Activated CD4-positive, alpha-beta T cell treated with anti-CD3 and anti-CD28 coated beads, Interleukin-2, amount 10 ng/mL, durations not matched to agents 24 days and 14 days (primary cell): ENCODE data around the gene SLC31A1. TPM values are rescaled to one million over a fixed set of nuclear protein-coding genes. Genes with fewer than 3 reads are reported as not detected.
A peak's percentile ranks its signal among the peaks of the same experiment; 100 is the strongest.

Source experiments
- DNase-seq: peaks from one replicate; pipeline ENCODE4 v3.0.0; 2022
- H3K27ac Mint-ChIP-seq: one replicate; pipeline ENCODE4 v1.8.0; 2022; ENCODE audit warnings: mild to moderate bottlenecking, mixed read lengths
- H3K27me3 Mint-ChIP-seq: one replicate; pipeline ENCODE4 v1.8.0; 2022; ENCODE audit warnings: mixed read lengths
- H3K36me3 Mint-ChIP-seq: one replicate; pipeline ENCODE4 v1.8.0; 2022; ENCODE audit warnings: low read depth, mild to moderate bottlenecking, mixed read lengths
- H3K4me1 Mint-ChIP-seq: one replicate; pipeline ENCODE4 v1.8.0; 2021; ENCODE audit warnings: mixed read lengths
- H3K4me3 Mint-ChIP-seq: one replicate; pipeline ENCODE4 v1.8.0; 2022; ENCODE audit warnings: mild to moderate bottlenecking, moderate library complexity, mixed read lengths
- H3K9me3 Mint-ChIP-seq: one replicate; pipeline ENCODE4 v1.8.0; 2021; ENCODE audit warnings: mixed read lengths
- intact Hi-C: fragments of 100-400 bp; cut with micrococcal nuclease; formaldehyde crosslinking; loops from one replicate; pipeline ENCODE4 v1.15.1; 2023
- total RNA-seq: library from RNA; stranded (reverse); gene quantifications from 2 replicates; pipeline ENCODE4 v1.2.3, GENCODE V29; 2022

SLC31A1 gene
- 18.6 and 20.0 TPM in 2 replicates for total RNA-seq

DNA sequence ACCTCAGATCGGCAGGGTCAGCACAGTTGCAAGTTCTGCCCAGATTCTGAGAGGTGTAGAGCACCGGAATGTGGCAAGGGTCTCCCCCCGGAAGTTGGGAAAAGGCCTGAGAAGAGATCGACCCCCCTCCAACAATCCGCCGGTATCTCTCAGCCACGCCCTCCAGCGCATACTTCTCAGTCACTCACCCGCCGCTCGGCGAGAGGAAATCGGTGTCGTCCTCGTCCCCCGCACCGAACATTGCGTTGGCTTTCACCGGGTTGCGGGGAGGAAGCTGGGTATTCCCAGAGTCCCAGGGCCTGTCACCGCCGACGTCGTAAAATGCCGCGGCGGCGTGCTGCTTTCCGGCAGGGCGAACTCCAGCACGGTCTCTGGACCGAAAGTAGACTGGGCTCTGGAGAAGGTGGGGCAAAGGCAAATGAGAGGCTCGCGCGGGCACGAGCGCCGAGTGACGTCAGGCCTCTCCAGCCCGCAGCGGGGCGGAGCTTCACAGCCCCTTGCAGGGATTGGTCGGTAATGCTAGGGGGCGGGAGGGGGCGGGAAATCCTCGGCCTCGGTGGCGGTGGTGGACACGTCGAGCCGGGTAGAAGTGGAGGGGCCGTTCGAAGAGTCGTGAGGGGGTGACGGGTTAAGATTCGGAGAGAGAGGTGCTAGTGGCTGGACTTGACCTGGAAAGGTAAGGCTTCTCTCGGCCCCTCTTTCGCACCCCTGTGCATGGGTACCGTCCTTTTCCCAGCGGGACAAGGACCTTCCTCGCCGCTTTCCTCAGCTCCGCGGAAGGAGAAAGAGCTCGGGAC is at the start of gene SLC31A1, which contains the start of gene FKBP15:
Gene SLC31A1, plus strand, starts transcription at position 542 of the 797 bp plus-strand sequence. CDS start 34,605 bp downstream, outside the sequence.
Gene FKBP15, minus strand, starts transcription at position 275 of the 797 bp plus-strand sequence. Its CDS starts 34 bp downstream, at position 241.
- peaks cover 53% of the 10 kb centered on the region for H3K4me1 Mint-ChIP-seq
- no peaks in the 10 kb centered on the region for H3K9me3 Mint-ChIP-seq
- peak; percentile 99 for DNase-seq
- H3K27me3 Mint-ChIP-seq, result no peaks in the 10 kb centered on the region
- peak within 1 kb of the TSS; percentile 94 for H3K4me3 Mint-ChIP-seq
- H3K27ac Mint-ChIP-seq, result peak within 1 kb of the TSS; percentile 94
- peaks cover 17% of the 10 kb centered on the region for H3K36me3 Mint-ChIP-seq
- intact Hi-C loops, result loop anchor here (1.0 to 10.0 kb wide), 10 partner anchors 53 to 889 kb away; partner anchors contain the start of genes ALAD, C9orf43, KIAA1958 and POLE3

DNA sequence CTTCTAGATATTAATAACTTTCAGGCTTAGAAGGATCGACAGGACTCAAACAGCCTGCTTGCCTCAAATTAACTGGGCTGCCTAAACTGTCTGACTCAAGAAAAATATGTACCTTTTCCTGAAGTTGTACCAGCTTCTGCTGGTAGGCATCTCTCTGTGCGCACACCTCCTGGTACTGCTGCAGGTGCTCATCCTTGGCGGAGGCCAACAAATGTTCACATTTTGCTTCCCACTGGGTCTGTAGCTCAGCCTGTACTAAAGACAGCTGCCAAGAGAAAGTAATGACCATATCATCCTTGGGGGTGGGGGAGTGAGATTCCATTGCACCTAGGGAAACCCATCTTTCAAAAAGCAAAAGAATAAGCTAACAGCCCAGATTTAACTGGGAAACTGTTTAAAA is 48.0 kb upstream of the SLC31A1 start:
- Mint-ChIP-seq H3K36me3 (peaks cover 70% of the 10 kb centered on the region), H3K27me3 (no peaks in the 10 kb centered on the region), H3K27ac (no peak overlapping the region), H3K9me3 (no peaks in the 10 kb centered on the region), H3K4me3 (no peak overlapping the region), H3K4me1 (no peaks in the 10 kb centered on the region)
- intact Hi-C loops, result no loop called here
- DNase-seq, result no peak

DNA sequence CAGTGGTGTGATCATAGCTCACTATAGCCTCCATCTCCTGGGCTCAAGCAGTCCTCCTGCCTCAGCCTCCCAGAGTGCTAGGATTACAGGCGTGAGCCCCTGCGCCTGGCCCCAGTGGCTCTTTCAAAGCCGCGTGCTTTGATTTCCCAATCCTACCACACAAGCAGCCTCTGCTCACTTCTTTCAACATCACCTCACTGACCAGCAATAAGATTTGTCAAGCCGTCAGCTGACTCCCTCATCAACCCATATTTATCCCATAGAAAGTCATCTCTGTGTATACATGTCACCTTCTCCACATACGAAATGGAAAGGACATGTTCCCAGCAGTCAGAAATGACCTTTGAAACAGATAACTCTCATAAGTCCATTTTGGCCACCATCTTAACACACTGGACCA is 44.5 kb upstream of the SLC31A1 start:
- Mint-ChIP-seq H3K27me3 (no peaks in the 10 kb centered on the region), H3K27ac (no peak overlapping the region), H3K4me3 (no peak overlapping the region), H3K36me3 (peaks cover 73% of the 10 kb centered on the region), H3K9me3 (no peaks in the 10 kb centered on the region), H3K4me1 (no peaks in the 10 kb centered on the region)
- intact Hi-C loops, result no loop called here
- no peak for DNase-seq

DNA sequence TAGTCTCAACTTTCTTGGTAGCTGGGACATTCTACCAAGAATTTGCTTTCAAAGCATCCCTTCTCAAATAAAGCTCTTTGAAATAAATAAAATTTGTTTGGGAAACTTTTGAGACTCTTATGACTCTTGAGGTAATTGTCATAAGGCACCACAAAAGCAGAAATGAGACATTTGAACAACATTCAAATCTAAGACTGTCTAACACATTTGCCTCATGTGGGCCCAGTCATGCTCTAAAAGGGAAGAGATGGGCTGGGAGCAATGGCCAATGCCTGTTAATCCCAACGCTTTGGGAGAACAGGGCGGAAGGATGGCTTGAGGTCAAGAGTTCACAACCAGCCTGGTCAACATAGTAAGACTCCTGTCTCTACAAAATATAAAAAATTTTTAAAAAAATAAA is 44.1 kb upstream of the SLC31A1 start:
- Mint-ChIP-seq H3K9me3 (no peaks in the 10 kb centered on the region), H3K27me3 (no peaks in the 10 kb centered on the region), H3K36me3 (peaks cover 73% of the 10 kb centered on the region), H3K4me3 (no peak overlapping the region), H3K4me1 (no peaks in the 10 kb centered on the region), H3K27ac (no peak overlapping the region)
- no peak for DNase-seq
- intact Hi-C loops, result no loop called here

DNA sequence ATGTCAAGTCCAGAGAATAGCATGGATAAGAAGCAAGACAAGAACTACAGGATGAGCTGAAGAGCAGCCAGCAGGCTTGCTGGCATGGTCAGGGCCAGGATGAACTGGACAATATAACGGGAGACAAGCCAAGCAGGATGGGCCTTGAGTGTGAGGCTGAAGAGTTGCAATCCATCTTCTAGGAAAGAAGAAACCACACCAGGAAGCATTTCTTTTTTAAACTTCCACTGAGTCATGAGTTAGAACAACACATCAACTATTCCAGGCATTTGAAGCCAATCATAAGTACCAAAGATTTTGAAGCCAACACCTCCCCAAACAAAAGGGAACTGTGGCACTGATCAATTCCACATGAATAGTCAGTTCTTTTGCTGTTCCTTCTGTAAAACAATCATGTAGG is 43.3 kb upstream of the SLC31A1 start:
- Mint-ChIP-seq H3K9me3 (no peaks in the 10 kb centered on the region), H3K27ac (no peak overlapping the region), H3K4me1 (no peaks in the 10 kb centered on the region), H3K36me3 (peaks cover 72% of the 10 kb centered on the region), H3K4me3 (no peak overlapping the region), H3K27me3 (no peaks in the 10 kb centered on the region)
- intact Hi-C loops, result no loop called here
- no peak for DNase-seq

DNA sequence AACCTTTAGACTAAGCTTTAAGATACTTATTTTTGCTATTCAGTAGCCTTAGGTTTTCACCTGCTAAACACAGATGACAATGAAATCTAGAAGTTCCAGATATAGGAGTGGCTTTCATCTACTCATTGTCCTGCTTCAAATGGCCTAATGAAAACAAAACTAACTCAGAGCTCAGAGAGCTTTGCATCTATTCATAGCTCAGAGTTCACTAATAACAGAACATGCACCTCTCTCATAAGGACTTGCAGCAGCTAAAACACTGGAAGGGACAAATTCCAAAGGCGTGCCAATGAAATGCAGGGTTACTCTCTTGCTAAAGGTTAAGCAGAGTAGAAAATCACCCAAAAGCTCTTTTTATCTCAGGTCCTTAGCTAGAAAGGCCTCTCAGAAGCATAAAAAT is 41.5 kb upstream of the SLC31A1 start:
- H3K27me3 Mint-ChIP-seq, result no peaks in the 10 kb centered on the region
- no peak overlapping the region for H3K4me3 Mint-ChIP-seq
- H3K36me3 Mint-ChIP-seq, result peaks cover 77% of the 10 kb centered on the region
- no peaks in the 10 kb centered on the region for H3K4me1 Mint-ChIP-seq
- H3K9me3 Mint-ChIP-seq, result no peaks in the 10 kb centered on the region
- H3K27ac Mint-ChIP-seq, result no peak overlapping the region
- intact Hi-C loops, result no loop called here
- no peak for DNase-seq

DNA sequence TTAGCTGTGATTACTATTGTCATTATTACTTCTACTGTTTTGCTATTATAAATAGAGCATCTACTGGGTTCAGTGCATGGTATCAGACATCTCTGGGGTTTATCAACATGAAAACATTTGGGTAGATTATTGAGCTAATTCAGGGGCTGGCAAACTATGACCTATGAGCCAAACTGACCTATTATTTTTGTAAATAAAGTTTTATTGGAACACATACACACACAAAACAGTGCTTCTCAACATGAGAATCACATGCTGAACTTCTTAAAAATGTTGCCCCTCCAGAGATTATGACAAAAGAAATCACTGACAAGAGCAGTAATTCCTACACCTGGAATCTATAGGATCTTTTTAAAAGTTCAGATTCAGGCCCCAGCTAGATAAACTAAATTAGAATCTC is 40.2 kb upstream of the SLC31A1 start:
- no peak overlapping the region for H3K27ac Mint-ChIP-seq
- no peaks in the 10 kb centered on the region for H3K4me1 Mint-ChIP-seq
- no peaks in the 10 kb centered on the region for H3K9me3 Mint-ChIP-seq
- H3K36me3 Mint-ChIP-seq, result peaks cover 78% of the 10 kb centered on the region
- intact Hi-C loops, result no loop called here
- DNase-seq, result no peak
- H3K27me3 Mint-ChIP-seq, result no peaks in the 10 kb centered on the region
- no peak overlapping the region for H3K4me3 Mint-ChIP-seq

DNA sequence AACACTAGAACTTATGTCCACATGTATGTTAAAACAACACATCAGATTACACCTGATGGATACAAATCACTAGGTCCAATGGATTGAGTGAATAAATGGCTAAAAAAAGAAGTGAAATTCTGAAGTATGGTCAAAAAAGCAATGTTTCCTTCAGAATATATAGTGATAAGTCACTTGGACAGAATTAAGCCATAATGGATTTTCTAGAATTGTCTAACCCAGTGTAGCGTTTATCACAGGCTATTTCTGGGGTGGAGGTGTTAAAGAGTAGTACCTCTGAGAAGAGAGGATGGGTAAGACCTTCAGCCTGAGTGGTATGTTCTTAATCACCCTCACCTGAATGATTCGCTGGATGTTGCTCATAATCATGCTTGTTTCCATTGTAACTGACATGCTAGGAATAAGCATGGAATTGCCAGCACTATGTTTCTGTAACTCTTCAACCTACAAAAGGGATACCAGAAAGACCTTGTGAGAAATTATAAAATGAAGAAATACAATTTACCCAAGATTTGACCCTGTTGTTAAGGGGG is 37.3 kb upstream of the SLC31A1 start:
- Mint-ChIP-seq H3K27me3 (no peaks in the 10 kb centered on the region), H3K27ac (no peak overlapping the region)

DNA sequence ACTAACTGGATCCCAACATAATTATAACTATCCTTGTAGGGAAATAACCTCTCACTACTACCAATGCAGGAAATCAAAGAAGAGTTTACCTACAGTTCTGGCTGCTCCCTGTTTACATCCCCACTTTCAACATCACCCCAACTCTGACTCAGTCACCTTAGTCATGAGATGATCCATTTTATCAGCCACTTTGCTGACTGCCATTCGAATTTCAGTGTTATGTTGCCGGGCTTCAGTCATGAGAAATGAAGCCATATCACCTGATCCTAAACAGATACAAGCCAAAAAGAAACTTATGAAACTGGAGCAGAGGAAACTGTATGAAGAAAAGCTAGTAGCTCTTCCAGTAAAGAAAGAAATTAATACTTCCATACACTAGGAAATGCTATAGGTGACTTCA is 36.8 kb upstream of the SLC31A1 start:
- intact Hi-C loops, result no loop called here
- Mint-ChIP-seq H3K27me3 (no peaks in the 10 kb centered on the region), H3K36me3 (peaks cover 71% of the 10 kb centered on the region), H3K27ac (no peak overlapping the region), H3K4me1 (peaks cover 9% of the 10 kb centered on the region), H3K9me3 (no peaks in the 10 kb centered on the region), H3K4me3 (no peak overlapping the region)
- DNase-seq, result no peak

More for the DNA sequence above, 37.3 kb upstream of the SLC31A1 start:
- intact Hi-C loops, result no loop called here
- H3K9me3 Mint-ChIP-seq, result no peaks in the 10 kb centered on the region
- peaks cover 9% of the 10 kb centered on the region for H3K4me1 Mint-ChIP-seq
- no peak for DNase-seq
- no peak overlapping the region for H3K4me3 Mint-ChIP-seq
- peaks cover 73% of the 10 kb centered on the region for H3K36me3 Mint-ChIP-seq

DNA sequence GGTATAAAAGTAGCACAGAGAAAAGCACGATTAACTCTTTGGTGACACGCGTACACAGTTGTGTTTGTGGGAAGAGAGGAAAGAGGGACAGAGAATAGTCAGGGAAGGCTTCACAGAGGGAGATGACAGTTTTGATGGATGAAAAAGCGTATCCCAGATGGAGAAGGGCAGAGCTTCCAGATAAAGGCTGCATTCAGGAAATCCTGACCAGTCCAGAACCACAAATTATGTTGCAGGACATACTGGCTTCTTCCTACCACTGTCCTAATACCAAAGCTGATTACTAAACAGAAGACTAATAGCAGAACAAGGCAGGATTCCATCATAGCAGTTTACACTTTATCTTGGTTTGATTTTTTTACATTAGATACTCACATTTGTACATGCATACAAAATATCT is 36.1 kb upstream of the SLC31A1 start:
- DNase-seq, result no peak
- no peak overlapping the region for H3K27ac Mint-ChIP-seq
- H3K27me3 Mint-ChIP-seq, result no peaks in the 10 kb centered on the region
- H3K9me3 Mint-ChIP-seq, result no peaks in the 10 kb centered on the region
- intact Hi-C loops, result no loop called here
- no peak overlapping the region for H3K4me3 Mint-ChIP-seq
- peaks cover 9% of the 10 kb centered on the region for H3K4me1 Mint-ChIP-seq
- peaks cover 73% of the 10 kb centered on the region for H3K36me3 Mint-ChIP-seq

DNA sequence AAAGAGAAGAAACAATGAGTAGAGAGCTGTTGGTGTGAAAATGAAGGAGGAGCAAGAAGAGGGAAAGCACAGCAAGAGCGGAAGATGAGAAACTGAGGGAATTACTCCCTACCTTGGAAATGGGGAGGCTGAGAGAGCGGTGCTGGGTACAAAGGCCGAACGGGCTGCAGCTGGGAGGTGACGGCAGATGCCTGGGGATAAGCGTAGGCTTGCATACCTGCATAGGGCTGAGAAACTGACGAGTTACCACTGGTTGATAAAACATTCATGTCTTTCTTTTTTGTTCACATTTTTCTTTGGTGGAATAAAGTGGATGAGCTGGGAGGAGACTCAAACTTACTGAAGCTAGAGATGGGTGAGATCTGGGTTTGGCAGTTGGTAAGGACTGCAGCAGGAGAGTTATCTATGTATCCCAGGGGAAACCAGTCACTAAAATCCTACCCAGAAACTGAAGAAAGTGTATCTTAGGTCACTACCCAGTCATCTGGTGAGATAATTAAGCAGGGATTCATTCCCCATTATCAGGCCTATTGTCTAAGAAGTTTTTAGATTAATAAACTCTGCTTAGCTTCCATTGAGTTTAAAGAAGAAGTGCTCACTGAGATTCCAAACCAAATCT is 35.1 kb upstream of the SLC31A1 start:
- no peaks in the 10 kb centered on the region for H3K9me3 Mint-ChIP-seq
- peaks cover 9% of the 10 kb centered on the region for H3K4me1 Mint-ChIP-seq
- H3K4me3 Mint-ChIP-seq, result no peak overlapping the region
- H3K27me3 Mint-ChIP-seq, result no peaks in the 10 kb centered on the region
- H3K27ac Mint-ChIP-seq, result no peak overlapping the region
- H3K36me3 Mint-ChIP-seq, result peaks cover 69% of the 10 kb centered on the region
- DNase-seq, result no peak
- intact Hi-C loops, result no loop called here

DNA sequence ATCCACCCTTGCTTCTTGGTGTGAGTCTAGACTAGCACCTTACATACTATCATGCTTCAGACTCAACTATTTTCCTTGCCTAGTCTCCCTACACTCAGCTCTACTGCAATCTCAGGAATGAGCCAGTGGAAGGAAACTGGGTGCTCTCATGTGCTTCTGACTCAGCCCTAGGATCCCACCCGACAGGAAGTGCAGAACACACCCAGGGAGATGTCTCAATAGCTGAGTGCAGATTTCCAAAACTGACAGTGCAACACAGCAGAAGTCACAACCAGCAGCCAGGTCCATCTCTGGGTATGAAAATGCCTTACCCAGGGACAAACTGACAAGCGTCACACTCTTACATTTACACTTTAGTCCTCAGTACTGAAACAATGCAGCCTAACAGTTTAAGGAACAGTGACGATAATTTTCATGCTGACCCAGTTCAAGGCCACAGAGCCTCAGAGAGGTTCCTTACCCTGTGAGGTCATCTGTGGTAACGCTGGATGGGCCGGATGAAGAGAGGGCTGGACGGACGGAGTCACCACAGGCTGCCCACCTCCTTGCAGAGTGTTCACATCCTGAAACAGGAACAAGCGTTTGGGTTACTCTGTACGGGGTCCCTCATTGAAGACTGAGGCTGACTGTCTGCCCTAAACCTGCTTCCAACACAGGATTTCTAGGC is 33.3 kb upstream of the SLC31A1 start:
- Mint-ChIP-seq H3K9me3 (no peaks in the 10 kb centered on the region), H3K27ac (peak overlapping the region; percentile 58), H3K4me3 (no peak overlapping the region), H3K4me1 (peaks cover 9% of the 10 kb centered on the region), H3K27me3 (no peaks in the 10 kb centered on the region), H3K36me3 (peaks cover 60% of the 10 kb centered on the region)
- intact Hi-C loops, result no loop called here
- DNase-seq, result no peak

DNA sequence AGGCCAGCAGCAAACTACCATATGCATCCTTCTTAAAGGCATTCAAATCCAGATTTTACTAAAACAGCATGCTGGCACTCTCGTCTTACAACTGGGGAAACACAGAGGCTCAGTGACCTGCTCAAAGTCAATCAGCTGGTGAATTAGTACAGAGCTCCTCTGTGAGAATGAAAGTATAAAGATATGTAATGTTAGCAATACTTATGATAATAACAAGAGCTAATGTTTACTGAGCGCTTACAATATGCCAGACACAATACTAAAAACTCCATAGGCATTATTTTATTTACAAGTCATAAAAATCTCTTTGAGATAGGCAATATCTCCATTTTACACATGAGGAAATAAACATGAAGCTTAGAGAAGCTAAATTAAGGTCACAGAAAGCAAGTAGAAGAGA is 28.9 kb upstream of the SLC31A1 start:
- Mint-ChIP-seq H3K27me3 (no peaks in the 10 kb centered on the region), H3K9me3 (no peaks in the 10 kb centered on the region), H3K27ac (no peak overlapping the region), H3K36me3 (peaks cover 50% of the 10 kb centered on the region), H3K4me1 (peaks cover 9% of the 10 kb centered on the region), H3K4me3 (no peak overlapping the region)
- intact Hi-C loops, result no loop called here
- DNase-seq, result no peak
